GM12878 (cell line): ENCODE measurements around the gene TESMIN. TPM values are rescaled to one million over a fixed set of nuclear protein-coding genes. Genes with fewer than 3 reads are reported as not detected.

ENCODE experiments used
- CBFB ChIP-seq: IDR thresholded peaks from 2 replicates; pipeline ENCODE4 v1.6.1; 2016; ENCODE audit warnings: antibody characterized with exemption, low read depth
- E2F4 ChIP-seq: IDR thresholded peaks from 2 replicates; pipeline ENCODE4 v1.6.1; 2012; ENCODE audit warnings: low read depth, low read length, improper control_type of control experiment
- MEF2B ChIP-seq: fragments of 450-650 bp; IDR thresholded peaks from 2 replicates; pipeline ENCODE4 v1.6.1; 2018; ENCODE audit warnings: mild to moderate bottlenecking, moderate library complexity; ENCODE audit not compliant: partially characterized antibody, poor library complexity, severe bottlenecking
- MLLT1 ChIP-seq: fragments of 450-650 bp; IDR thresholded peaks from 2 replicates; pipeline ENCODE4 v1.6.1; 2016; ENCODE audit warnings: mild to moderate bottlenecking
- RFX5 ChIP-seq: IDR thresholded peaks from 2 replicates; pipeline ENCODE4 v1.6.1; 2011; ENCODE audit warnings: low read depth, low read length, improper control_type of control experiment
- SMC3 ChIP-seq: IDR thresholded peaks from 2 replicates; pipeline ENCODE4 v1.6.1; 2011; ENCODE audit warnings: low read length, improper control_type of control experiment, borderline replicate concordance
- SREBF1 ChIP-seq: IDR thresholded peaks from 2 replicates; pipeline ENCODE4 v1.6.1; 2012; ENCODE audit warnings: mild to moderate bottlenecking, low read length
- SRF ChIP-seq, 2 experiments: IDR thresholded peaks; 2 replicates each; pipeline ENCODE4 v1.6.1; 2011; ENCODE audit warnings: low read depth in 2 of 2, low read length in 2 of 2, mild to moderate bottlenecking in 1 of 2, moderate library complexity in 1 of 2
- TCF7 ChIP-seq: IDR thresholded peaks from 2 replicates; pipeline ENCODE4 v1.6.1; 2014; ENCODE audit warnings: antibody characterized with exemption, borderline replicate concordance
- ZBTB4 ChIP-seq: fragments of 450-650 bp; formaldehyde crosslinking; IDR thresholded peaks from 2 replicates; pipeline ENCODE4 v1.4.0; 2022; ENCODE audit warnings: mild to moderate bottlenecking, moderate library complexity
- polyA plus RNA-seq, 11 experiments: library from polyadenylated mRNA; depleted of rRNA in 4 of 11; unstranded in 6 of 11; stranded (reverse) in 5 of 11; fragments of >200 nt; fragmentation: Nextera tagmentation in 4 of 11; fragmentation: Illumina TruSeq in 1 of 11; extraction: Ambion mirVana in 4 of 11; extraction: Trizol in 1 of 11; gene quantifications; 1 replicate in 1 of 11; 2 replicates in 10 of 11; pipeline versions ENCODE4 v1.2.1 to v1.2.3, GENCODE V29; 2011 to 2016; ENCODE audit warnings: inconsistent platforms in 2 of 11, missing spikeins in 2 of 11, low read depth in 1 of 11
- total RNA-seq, 4 experiments: library from RNA; depleted of rRNA in 3 of 4; stranded (reverse); fragments of >200 nt in 3 of 4; fragmentation: Illumina TruSeq in 1 of 4; extraction: Trizol in 1 of 4; gene quantifications; 2 replicates each; pipeline versions ENCODE4 v1.2.1 to v1.2.3, GENCODE V29; 2013 to 2021

The TESMIN gene
- total and polyA plus RNA-seq, 10 of the 15 experiments (the other 5 are each of a cell fraction or from before 2014, with no cell fraction given) = 0.31 to 3.4 (median 1.2) TPM; not detected in 1

GRCh38 chr11:68749229-68750123 is 1.8 kb downstream of the TESMIN start (continued):
- TF ChIP-seq ZBTB4 (CRISPR knock-in tag) = no peak
- TF ChIP-seq TCF7 = no peak
- TF ChIP-seq SREBF1 = no peak
- TF ChIP-seq CBFB = no peak
- no peak for TF ChIP-seq SMC3
- TF ChIP-seq MLLT1 = no peak
- TF ChIP-seq MEF2B = no peak
- no peak for TF ChIP-seq E2F4
- no peak for TF ChIP-seq SRF (IDR thresholded peaks at IDR 0.05; ENCODE audit: low read depth in 2 of 2, low read length in 2 of 2)
- TF ChIP-seq RFX5 = no peak
